ENCODE data around the gene TGFBRAP1.

Gene TGFBRAP1

DNA sequence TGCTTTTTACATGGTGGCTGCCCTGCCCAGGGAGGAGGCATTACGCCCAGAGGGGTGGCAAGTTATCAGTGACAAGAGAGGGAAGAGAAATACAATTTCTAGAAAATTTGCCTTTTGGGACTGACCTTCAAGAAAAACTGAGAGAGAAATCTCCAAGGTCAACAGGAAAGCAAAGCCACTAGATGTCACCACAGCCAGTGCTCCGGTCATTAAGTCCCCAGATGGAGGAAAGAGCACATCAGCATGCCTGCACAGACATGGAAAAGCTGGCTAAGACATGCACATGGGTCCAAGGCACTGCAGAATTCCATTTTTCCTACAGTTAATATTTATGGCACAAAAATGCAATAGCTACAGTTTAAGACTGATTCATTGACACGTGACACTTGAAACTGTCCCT, 48.3 kb upstream of the TGFBRAP1 start:
- no peaks in the 10 kb centered on the region for H4K20me1 ChIP-seq (ENCODE audit: insufficient read depth)
- peaks cover 9% of the 10 kb centered on the region for H3K4me1 ChIP-seq (ENCODE audit: low read depth, poor library complexity, severe bottlenecking)
- no peaks in the 10 kb centered on the region for H3K27me3 ChIP-seq (ENCODE audit: insufficient read depth, low read depth)
- TF ChIP-seq CTCF (conservative IDR thresholded peaks at IDR 0.05; ENCODE audit: low read depth, low read length): no peak
- no peak overlapping the region for H3K4me2 ChIP-seq
- no peaks in the 10 kb centered on the region for H3K79me2 ChIP-seq (ENCODE audit: insufficient read depth, low read depth)
- no peak overlapping the region for H3K27ac ChIP-seq
- H3K9ac ChIP-seq: no peak overlapping the region
- no peaks in the 10 kb centered on the region for H3K36me3 ChIP-seq (ENCODE audit: insufficient read depth)
- no peak overlapping the region for H2AFZ ChIP-seq (ENCODE audit: low read depth)
- no peak overlapping the region for H3K4me3 ChIP-seq (IDR thresholded peaks at IDR 0.05; ENCODE audit: insufficient read depth, low read depth, low read length)

GRCh38 chr2:105376789-105377240, 47.3 kb upstream of the TGFBRAP1 start:
- Histone ChIP-seq H3K9ac (no peak overlapping the region), H2AFZ (ENCODE audit: low read depth) (no peak overlapping the region), H4K20me1 (ENCODE audit: insufficient read depth) (no peaks in the 10 kb centered on the region), H3K4me2 (no peak overlapping the region), H3K27me3 (ENCODE audit: insufficient read depth, low read depth) (no peaks in the 10 kb centered on the region), H3K4me1 (ENCODE audit: low read depth, poor library complexity, severe bottlenecking) (no peaks in the 10 kb centered on the region), H3K27ac (no peak overlapping the region), H3K4me3 (IDR thresholded peaks at IDR 0.05; ENCODE audit: insufficient read depth, low read depth, low read length) (no peak overlapping the region), H3K36me3 (ENCODE audit: insufficient read depth) (no peaks in the 10 kb centered on the region), H3K79me2 (ENCODE audit: insufficient read depth, low read depth) (no peaks in the 10 kb centered on the region)
- TF ChIP-seq CTCF (conservative IDR thresholded peaks at IDR 0.05; ENCODE audit: low read depth, low read length): no peak

DNA sequence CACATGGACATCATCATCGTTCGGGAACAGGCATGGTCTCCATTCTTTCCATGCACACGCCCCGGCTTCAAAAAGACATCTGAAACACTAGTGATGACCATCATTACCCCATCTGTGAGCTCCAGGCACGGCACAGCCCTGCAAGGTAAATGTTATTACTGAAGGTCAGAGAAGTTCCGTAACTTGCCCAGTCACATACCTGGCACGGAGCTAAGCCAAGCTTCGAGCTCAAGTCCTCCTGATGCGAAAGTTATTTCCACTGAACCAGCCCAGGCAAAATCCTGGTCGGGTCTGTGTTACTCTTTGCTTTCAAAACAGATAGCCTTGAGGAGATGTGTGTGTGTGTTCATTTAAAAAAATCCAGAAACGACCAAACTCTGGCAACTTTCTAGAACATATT, 46.5 kb upstream of the TGFBRAP1 start:
- no peaks in the 10 kb centered on the region for H3K4me1 ChIP-seq (ENCODE audit: low read depth, poor library complexity, severe bottlenecking)
- no peak overlapping the region for H3K4me2 ChIP-seq
- no peaks in the 10 kb centered on the region for H4K20me1 ChIP-seq (ENCODE audit: insufficient read depth)
- TF ChIP-seq CTCF (conservative IDR thresholded peaks at IDR 0.05; ENCODE audit: low read depth, low read length): no peak
- H3K27ac ChIP-seq: no peak overlapping the region
- no peaks in the 10 kb centered on the region for H3K27me3 ChIP-seq (ENCODE audit: insufficient read depth, low read depth)
- no peaks in the 10 kb centered on the region for H3K36me3 ChIP-seq (ENCODE audit: insufficient read depth)
- no peak overlapping the region for H2AFZ ChIP-seq (ENCODE audit: low read depth)
- no peaks in the 10 kb centered on the region for H3K79me2 ChIP-seq (ENCODE audit: insufficient read depth, low read depth)
- no peak overlapping the region for H3K4me3 ChIP-seq (IDR thresholded peaks at IDR 0.05; ENCODE audit: insufficient read depth, low read depth, low read length)
- H3K9ac ChIP-seq: no peak overlapping the region

DNA sequence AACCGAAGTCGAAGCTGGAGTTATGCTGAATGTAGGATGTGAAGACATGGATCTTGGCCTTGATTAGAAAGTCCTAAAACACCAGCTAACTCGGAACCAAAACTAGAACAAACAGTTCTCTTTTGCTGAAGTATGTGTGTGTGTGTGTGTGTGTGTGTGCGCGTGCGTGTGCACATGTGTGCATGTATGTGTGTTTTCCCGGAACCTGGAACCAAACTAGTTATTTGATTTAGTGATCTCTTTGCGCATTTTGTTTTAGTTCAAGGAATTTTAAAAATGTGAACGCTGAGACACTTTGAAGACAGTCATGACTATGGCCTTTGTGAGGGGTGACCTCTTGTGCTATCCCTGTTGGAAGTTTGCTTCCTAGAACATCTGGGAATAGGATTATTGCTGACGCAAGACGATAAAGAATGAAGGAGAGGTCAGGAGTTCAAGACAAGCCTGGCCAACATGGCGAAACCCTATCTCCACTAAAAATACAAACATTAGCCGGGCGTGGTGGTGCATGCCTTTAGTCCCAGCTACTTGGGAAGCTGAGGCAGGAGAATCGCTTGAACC, 45.5 kb upstream of the TGFBRAP1 start:
- no peak for TF ChIP-seq CTCF (conservative IDR thresholded peaks at IDR 0.05; ENCODE audit: low read depth, low read length)
- Histone ChIP-seq H3K27me3 (ENCODE audit: insufficient read depth, low read depth) (no peaks in the 10 kb centered on the region), H3K79me2 (ENCODE audit: insufficient read depth, low read depth) (no peaks in the 10 kb centered on the region), H3K36me3 (ENCODE audit: insufficient read depth) (no peaks in the 10 kb centered on the region), H2AFZ (ENCODE audit: low read depth) (no peak overlapping the region), H4K20me1 (ENCODE audit: insufficient read depth) (no peaks in the 10 kb centered on the region), H3K9ac (no peak overlapping the region), H3K27ac (no peak overlapping the region), H3K4me2 (no peak overlapping the region), H3K4me3 (IDR thresholded peaks at IDR 0.05; ENCODE audit: insufficient read depth, low read depth, low read length) (no peak overlapping the region), H3K4me1 (ENCODE audit: low read depth, poor library complexity, severe bottlenecking) (no peaks in the 10 kb centered on the region)
